Measurements from ENCODE around the gene MMP25. TPM values are rescaled to one million over a fixed set of nuclear protein-coding genes. Genes with fewer than 3 reads are reported as not detected.

MMP25 gene
- polyA plus RNA-seq: 0.20 TPM in 1 of 2 replicates, not detected in the other

GRCh38 chr16:3045758-3046640, at the start of gene MMP25:
TSS of gene MMP25 (plus strand) at chr16:3046561. CDS start at chr16:3046918, 357 bp downstream.

GRCh38 chr16:3012828-3013420, 33.4 kb upstream of the MMP25 start, which contains the start of gene CLDN9:
TSS of gene CLDN9 (plus strand) at chr16:3012923. CDS start at chr16:3013363, 440 bp downstream.

GRCh38 chr16:3017794-3018506, 28.4 kb upstream of the MMP25 start, which contains the start of gene CLDN6:
TSS of gene CLDN6 (minus strand) at chr16:3018183. CDS start at chr16:3016021, 2,162 bp downstream.

GRCh38 chr16:3020247-3020603, 26.1 kb upstream of the MMP25 start, which contains the start of gene TNFRSF12A:
TSS of gene TNFRSF12A (plus strand) at chr16:3020368. CDS start at chr16:3020398, 30 bp downstream.

GRCh38 chr16:3023669-3024478, 22.5 kb upstream of the MMP25 start, which contains the start of the genes HCFC1R1 and THOC6:
TSS of gene HCFC1R1 (minus strand) at chr16:3023942. CDS start at chr16:3023941, 1 bp downstream.
TSS of gene THOC6 (plus strand) at chr16:3024035. CDS start at chr16:3024327, 292 bp downstream.

GRCh38 chr16:3036726-3037315, 9.5 kb upstream of the MMP25 start, which contains the start of gene BICDL2:
TSS of gene BICDL2 (minus strand) at chr16:3036944. CDS start at chr16:3035496, 1,448 bp downstream.

GRCh38 chr16:3065069-3065741, 18.8 kb downstream of the MMP25 start, which contains the start of gene IL32:
TSS of gene IL32 (plus strand) at chr16:3065640. CDS start at chr16:3065812, 172 bp downstream.

GRCh38 chr16:3098459-3099394, 52.4 kb downstream of the MMP25 start, which contains the start of gene ZSCAN10:
TSS of gene ZSCAN10 (minus strand) at chr16:3099294. CDS start at chr16:3092937, 6,357 bp downstream.

Other genes with a start within 250 kb of the MMP25 start
- gene PRSS41, start 248.1 kb upstream of the MMP25 start, polyA plus RNA-seq: not detected in 2 replicates
- gene PRSS21, start 229.3 kb upstream of the MMP25 start, polyA plus RNA-seq: not detected in 2 replicates
- gene ZG16B, start 216.3 kb upstream of the MMP25 start, polyA plus RNA-seq: not detected in 2 replicates
- gene PRSS22, start 188.4 kb upstream of the MMP25 start, polyA plus RNA-seq: 1.9 and 3.8 TPM in 2 replicates
- 3.5 and 8.7 TPM in 2 replicates for gene FLYWCH2, start 163.3 kb upstream of the MMP25 start, polyA plus RNA-seq
- 3.2 and 4.7 TPM in 2 replicates for gene FLYWCH1, start 134.6 kb upstream of the MMP25 start, polyA plus RNA-seq
- not detected in 2 replicates for gene KREMEN2, start 82.3 kb upstream of the MMP25 start, polyA plus RNA-seq
- 0.26 TPM in 1 of 2 replicates, not detected in the other for gene PAQR4, start 77.2 kb upstream of the MMP25 start, polyA plus RNA-seq
- 3.1 and 3.4 TPM in 2 replicates for gene PKMYT1, start 66.1 kb upstream of the MMP25 start, polyA plus RNA-seq
- gene CLDN9, start 33.6 kb upstream of the MMP25 start, polyA plus RNA-seq: 0.23 TPM in 1 of 2 replicates, not detected in the other
- gene CLDN6, start 28.4 kb upstream of the MMP25 start, polyA plus RNA-seq: not detected in 2 replicates
- gene TNFRSF12A, start 26.2 kb upstream of the MMP25 start, polyA plus RNA-seq: 1.9 TPM in 1 of 2 replicates, not detected in the other
- gene HCFC1R1, start 22.6 kb upstream of the MMP25 start, polyA plus RNA-seq: 67.2 and 82.7 TPM in 2 replicates
- gene THOC6, start 22.5 kb upstream of the MMP25 start, polyA plus RNA-seq: 0.93 and 1.8 TPM in 2 replicates
- gene BICDL2, start 9.6 kb upstream of the MMP25 start, polyA plus RNA-seq: not detected in 2 replicates
- gene IL32, start 19.1 kb downstream of the MMP25 start, polyA plus RNA-seq: not detected in 2 replicates
- gene ZSCAN10, start 52.7 kb downstream of the MMP25 start, polyA plus RNA-seq: not detected in 2 replicates
- gene ZNF205, start 66.0 kb downstream of the MMP25 start, polyA plus RNA-seq: not detected in 2 replicates
- 1.9 and 3.4 TPM in 2 replicates for gene ZNF213, start 88.5 kb downstream of the MMP25 start, polyA plus RNA-seq
- 0.27 TPM in 1 of 2 replicates, not detected in the other for gene OR1F1, start 141.6 kb downstream of the MMP25 start, polyA plus RNA-seq
- gene ZNF200, start 188.6 kb downstream of the MMP25 start, polyA plus RNA-seq: 3.0 and 4.7 TPM in 2 replicates
- not detected in 2 replicates for gene MEFV, start 210.1 kb downstream of the MMP25 start, polyA plus RNA-seq
- gene ZNF263, start 236.9 kb downstream of the MMP25 start, polyA plus RNA-seq: 3.5 and 4.0 TPM in 2 replicates